OCI-LY7 (cell line): ENCODE measurements around the gene TUSC7. TPM values are rescaled to one million over a fixed set of nuclear protein-coding genes. Genes with fewer than 3 reads are reported as not detected.

Source experiments
- BruUV-seq: library from RNA; stranded (reverse); fragments of 400-500 nt; replicated peaks from 2 replicates; lab custom pipeline; 2021; lab: Mats Ljungman, UMichigan
- CTCF ChIA-PET: fragments of 300-600 bp; sonication (Branson Sonifier 250); formaldehyde crosslinking; loops from one replicate; lab custom pipeline; 2022; ENCODE audit warnings: antibody characterized with exemption; ENCODE audit not compliant: unreplicated experiment; lab: Charles Lee
- POLR2A ChIA-PET: fragments of 300-600 bp; sonication (Branson Sonifier 250); formaldehyde crosslinking; loops from one replicate; lab custom pipeline; 2022; ENCODE audit warnings: antibody characterized with exemption; lab: Charles Lee
- DNase-seq: peaks from one replicate; pipeline ENCODE4 v3.0.0-alpha.2; 2015; ENCODE audit warnings: low spot score
- H2AFZ ChIP-seq: fragments of 200-600 bp; sonication (generic), shearing (Covaris generic); 2 replicates; pipeline ENCODE4 v1.6.1; 2014; ENCODE audit warnings: mild to moderate bottlenecking, antibody characterized with exemption, low read length, moderate library complexity
- H3K27ac ChIP-seq: fragments of 200-600 bp; sonication (generic); 2 replicates; pipeline ENCODE4 v1.5.1; 2014; ENCODE audit warnings: mixed run types, low read depth, mild to moderate bottlenecking, moderate library complexity, low read length, inconsistent platforms; ENCODE audit not compliant: poor library complexity, severe bottlenecking
- H3K36me3 ChIP-seq: fragments of 200-600 bp; sonication (generic); 2 replicates; pipeline ENCODE4 v1.6.1; 2014; ENCODE audit warnings: mild to moderate bottlenecking, antibody characterized with exemption, low read length, moderate library complexity, mixed read lengths; ENCODE audit not compliant: insufficient read depth
- H3K4me1 ChIP-seq: fragments of 200-600 bp; sonication (generic); 2 replicates; pipeline ENCODE4 v1.5.1; 2014; ENCODE audit warnings: mild to moderate bottlenecking, low read length; ENCODE audit not compliant: insufficient read depth, poor library complexity, severe bottlenecking
- H3K4me2 ChIP-seq: fragments of 200-600 bp; sonication (generic); 2 replicates; pipeline ENCODE4 v1.6.1; 2014; ENCODE audit warnings: mild to moderate bottlenecking, low read length
- H3K4me3 ChIP-seq: fragments of 200-600 bp; sonication (generic); 2 replicates; pipeline ENCODE4 v1.5.1; 2014; ENCODE audit warnings: mild to moderate bottlenecking, low read depth, low read length; ENCODE audit not compliant: poor library complexity, severe bottlenecking
- H3K79me2 ChIP-seq: fragments of 200-600 bp; sonication (generic); 2 replicates; pipeline ENCODE4 v1.6.1; 2016; ENCODE audit warnings: low read depth, mild to moderate bottlenecking, low read length, moderate library complexity, mixed read lengths; ENCODE audit not compliant: insufficient read depth
- H3K9me2 ChIP-seq: fragments of 200-600 bp; sonication (generic); 2 replicates; pipeline ENCODE4 v1.6.1; 2016; ENCODE audit warnings: mild to moderate bottlenecking, low read length, mixed read lengths; ENCODE audit not compliant: insufficient read depth
- H3K9me3 ChIP-seq: fragments of 200-600 bp; sonication (generic); 2 replicates; pipeline ENCODE4 v1.6.1; 2014; ENCODE audit warnings: mild to moderate bottlenecking, mixed run types, low read length, mixed read lengths
- H4K20me1 ChIP-seq: fragments of 200-600 bp; sonication (generic); 2 replicates; pipeline ENCODE4 v1.6.1; 2014; ENCODE audit warnings: mild to moderate bottlenecking, antibody characterized with exemption, low read length, moderate library complexity, mixed read lengths; ENCODE audit not compliant: insufficient read depth
- EZH2phosphoT487 ChIP-seq: fragments of 200-600 bp; sonication (generic); IDR thresholded peaks from 2 replicates; pipeline ENCODE4 v1.6.1; 2018; ENCODE audit warnings: low read depth, borderline replicate concordance, mild to moderate bottlenecking, mixed run types, antibody characterized with exemption, low read length, moderate library complexity, mixed read lengths
- intact Hi-C: fragments of 100-400 bp; cut with micrococcal nuclease; formaldehyde crosslinking; loops from one replicate; pipeline ENCODE4 v1.10.0; 2022; ENCODE audit not compliant: unreplicated experiment
- total RNA-seq, 2 experiments: library from RNA; depleted of rRNA in 1 of 2; stranded (reverse); fragments of >200 nt in 1 of 2; shearing (Covaris generic) in 1 of 2; gene quantifications; 2 replicates each; pipeline ENCODE4 v1.2.3, GENCODE V29; 2014 to 2022
- TF ChIP-seq, protein P1 (sequence below): fragments of 200-600 bp; sonication (generic); conservative IDR thresholded peaks from 2 replicates; pipeline ENCODE4 v1.5.1; 2014; ENCODE audit warnings: mild to moderate bottlenecking, antibody characterized with exemption, low read length, moderate library complexity, mixed read lengths

TUSC7 gene
- total RNA-seq, 2 experiments from 2014 or later, result not detected

DNA sequence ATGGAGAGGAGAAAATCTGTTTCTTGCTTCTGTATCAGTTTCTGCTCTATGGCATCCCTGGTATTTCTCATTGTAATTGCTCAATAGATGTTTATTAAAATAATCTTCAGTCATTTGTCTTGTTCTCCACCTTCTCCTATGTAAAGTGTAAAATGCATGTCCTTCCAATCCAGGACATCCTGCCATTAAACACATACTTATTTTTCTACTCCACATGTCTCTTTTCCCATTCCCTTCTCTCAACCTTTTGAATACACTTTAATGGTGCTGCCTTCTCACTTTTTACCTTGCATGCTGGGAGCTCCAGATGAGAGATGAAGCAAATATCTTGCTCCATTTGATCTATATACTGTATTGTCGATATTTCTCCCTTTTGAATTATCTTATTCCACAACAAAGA lies 49.7 kb downstream of the TUSC7 start:
- Histone ChIP-seq H3K4me1 (no peaks in the 10 kb centered on the region), H4K20me1 (no peaks in the 10 kb centered on the region), H3K79me2 (no peaks in the 10 kb centered on the region), H3K36me3 (no peaks in the 10 kb centered on the region), H3K9me2 (no peaks in the 10 kb centered on the region), H3K9me3 (no peaks in the 10 kb centered on the region), H2AFZ (no peak overlapping the region), H3K27ac (no peak overlapping the region), H3K4me3 (no peak overlapping the region), H3K4me2 (no peak overlapping the region)
- POLR2A ChIA-PET, result no interaction called here
- no peak for DNase-seq
- intact Hi-C loops, result no loop called here
- CTCF ChIA-PET, result no interaction called here
- TF ChIP-seq, protein P1, sequence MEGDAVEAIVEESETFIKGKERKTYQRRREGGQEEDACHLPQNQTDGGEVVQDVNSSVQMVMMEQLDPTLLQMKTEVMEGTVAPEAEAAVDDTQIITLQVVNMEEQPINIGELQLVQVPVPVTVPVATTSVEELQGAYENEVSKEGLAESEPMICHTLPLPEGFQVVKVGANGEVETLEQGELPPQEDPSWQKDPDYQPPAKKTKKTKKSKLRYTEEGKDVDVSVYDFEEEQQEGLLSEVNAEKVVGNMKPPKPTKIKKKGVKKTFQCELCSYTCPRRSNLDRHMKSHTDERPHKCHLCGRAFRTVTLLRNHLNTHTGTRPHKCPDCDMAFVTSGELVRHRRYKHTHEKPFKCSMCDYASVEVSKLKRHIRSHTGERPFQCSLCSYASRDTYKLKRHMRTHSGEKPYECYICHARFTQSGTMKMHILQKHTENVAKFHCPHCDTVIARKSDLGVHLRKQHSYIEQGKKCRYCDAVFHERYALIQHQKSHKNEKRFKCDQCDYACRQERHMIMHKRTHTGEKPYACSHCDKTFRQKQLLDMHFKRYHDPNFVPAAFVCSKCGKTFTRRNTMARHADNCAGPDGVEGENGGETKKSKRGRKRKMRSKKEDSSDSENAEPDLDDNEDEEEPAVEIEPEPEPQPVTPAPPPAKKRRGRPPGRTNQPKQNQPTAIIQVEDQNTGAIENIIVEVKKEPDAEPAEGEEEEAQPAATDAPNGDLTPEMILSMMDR, result no peak
- TF ChIP-seq EZH2phosphoT487, result no peak
- BruUV-seq, result no TSS peak
